Activated CD4-positive, alpha-beta memory T cell treated with anti-CD3 and anti-CD28 coated beads for 36 hours (primary cell): ENCODE measurements around the gene OSMR. TPM values are rescaled to one million over a fixed set of nuclear protein-coding genes. Genes with fewer than 3 reads are reported as not detected.

Source experiments
- CTCF ChIA-PET: fragments of 350-600 bp; sonication (Branson Sonifier 250); formaldehyde crosslinking; loops from one replicate; lab custom pipeline; 2021; ENCODE audit warnings: antibody characterized with exemption, inconsistent platforms; lab: Charles Lee
- POLR2A ChIA-PET: fragments of 350-600 bp; sonication (Branson Sonifier 250); formaldehyde crosslinking; loops from one replicate; lab custom pipeline; 2021; ENCODE audit warnings: antibody characterized with exemption; lab: Charles Lee
- DNase-seq: peaks from one replicate; pipeline ENCODE4 v3.0.0-alpha.2; 2020
- H3K27ac Mint-ChIP-seq: one replicate; pipeline ENCODE4 v1.8.0; 2021; ENCODE audit warnings: mixed read lengths
- H3K27me3 Mint-ChIP-seq: one replicate; pipeline ENCODE4 v1.8.0; 2021; ENCODE audit warnings: mixed read lengths
- H3K36me3 Mint-ChIP-seq: one replicate; pipeline ENCODE4 v1.8.0; 2021; ENCODE audit warnings: mixed read lengths
- H3K4me1 Mint-ChIP-seq: one replicate; pipeline ENCODE4 v1.8.0; 2021; ENCODE audit warnings: low read depth, mixed read lengths
- H3K4me3 Mint-ChIP-seq: one replicate; pipeline ENCODE4 v1.8.0; 2021; ENCODE audit warnings: mild to moderate bottlenecking, mixed read lengths
- H3K9me3 Mint-ChIP-seq: one replicate; pipeline ENCODE4 v1.8.0; 2021; ENCODE audit warnings: mixed read lengths
- intact Hi-C: fragments of 100-400 bp; cut with micrococcal nuclease; formaldehyde crosslinking; loops from one replicate; pipeline ENCODE4 v1.15.1; 2023
- total RNA-seq, 2 experiments: library from RNA; stranded (reverse); gene quantifications; one replicate each; pipeline ENCODE4 v1.2.3, GENCODE V29; 2021

Gene OSMR
- total RNA-seq, 2 experiments from 2014 or later, result 0.10 TPM; not detected in 1

GRCh38 chr5:38879078-38879460 lies 33.3 kb downstream of the OSMR start:
- intact Hi-C loops, result no loop called here
- H3K27ac Mint-ChIP-seq, result no peak overlapping the region
- H3K27me3 Mint-ChIP-seq, result peaks cover 29% of the 10 kb centered on the region

GRCh38 chr5:38883842-38884241 lies 38.0 kb downstream of the OSMR start:
- no peak for DNase-seq
- no peak overlapping the region for H3K27ac Mint-ChIP-seq
- ChIA-PET CTCF (no interaction called here), POLR2A (no interaction called here)
- H3K27me3 Mint-ChIP-seq, result peaks cover 19% of the 10 kb centered on the region
- H3K4me1 Mint-ChIP-seq, result no peaks in the 10 kb centered on the region
- H3K4me3 Mint-ChIP-seq, result no peak overlapping the region
- intact Hi-C loops, result no loop called here
- no peaks in the 10 kb centered on the region for H3K9me3 Mint-ChIP-seq
- no peaks in the 10 kb centered on the region for H3K36me3 Mint-ChIP-seq

More at GRCh38 chr5:38879078-38879460, 33.3 kb downstream of the OSMR start:
- Mint-ChIP-seq H3K9me3 (no peaks in the 10 kb centered on the region), H3K4me1 (no peaks in the 10 kb centered on the region), H3K36me3 (no peaks in the 10 kb centered on the region), H3K4me3 (no peak overlapping the region)
- no peak for DNase-seq
- CTCF ChIA-PET, result no interaction called here
- POLR2A ChIA-PET, result no interaction called here

DNA sequence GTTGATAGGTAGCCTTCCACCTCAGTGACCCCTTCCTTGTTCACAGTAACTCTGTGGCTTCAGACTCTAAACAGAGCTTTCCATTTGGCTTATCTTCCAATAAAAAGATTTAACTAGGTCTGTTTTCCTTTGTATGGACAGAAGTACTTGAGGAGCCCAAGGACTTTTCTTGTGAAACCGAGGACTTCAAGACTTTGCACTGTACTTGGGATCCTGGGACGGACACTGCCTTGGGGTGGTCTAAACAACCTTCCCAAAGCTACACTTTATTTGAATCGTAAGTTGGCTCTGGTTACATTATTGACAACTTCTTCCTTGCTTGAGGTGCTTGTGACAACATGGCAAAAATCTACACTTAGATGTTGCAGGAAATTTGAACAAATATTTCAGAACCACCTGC lies 39.4 kb downstream of the OSMR start:
- ChIA-PET POLR2A (no interaction called here), CTCF (no interaction called here)
- intact Hi-C loops, result no loop called here
- Mint-ChIP-seq H3K4me1 (no peaks in the 10 kb centered on the region), H3K4me3 (no peak overlapping the region), H3K9me3 (no peaks in the 10 kb centered on the region), H3K27me3 (peaks cover 17% of the 10 kb centered on the region), H3K27ac (no peak overlapping the region), H3K36me3 (no peaks in the 10 kb centered on the region)
- DNase-seq, result no peak

DNA sequence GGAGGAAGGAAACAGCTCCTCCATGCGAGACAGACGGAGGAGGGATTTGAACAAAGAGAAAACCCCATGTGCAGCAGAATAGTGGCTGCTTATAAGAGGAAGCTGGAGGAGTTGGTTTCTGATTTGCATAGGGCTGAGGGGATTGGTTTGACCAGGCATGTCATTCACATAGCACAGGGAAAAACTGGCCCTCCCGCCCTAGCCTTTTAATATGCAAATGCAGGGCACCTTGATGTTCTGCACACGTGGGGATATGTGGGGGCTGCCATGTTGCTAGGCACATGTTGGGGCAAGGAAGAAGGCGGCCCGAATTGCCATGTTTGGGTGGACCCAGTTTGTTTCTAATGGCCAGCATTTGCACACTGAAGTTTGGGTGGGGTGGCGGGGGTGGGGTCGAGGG lies 42.2 kb downstream of the OSMR start:
- H3K4me1 Mint-ChIP-seq, result no peaks in the 10 kb centered on the region
- H3K27ac Mint-ChIP-seq, result no peak overlapping the region
- no peaks in the 10 kb centered on the region for H3K36me3 Mint-ChIP-seq
- intact Hi-C loops, result no loop called here
- peaks cover 1% of the 10 kb centered on the region for H3K9me3 Mint-ChIP-seq
- POLR2A ChIA-PET, result no interaction called here
- no peak overlapping the region for H3K4me3 Mint-ChIP-seq
- CTCF ChIA-PET, result no interaction called here
- peaks cover 31% of the 10 kb centered on the region for H3K27me3 Mint-ChIP-seq
- no peak for DNase-seq

DNA sequence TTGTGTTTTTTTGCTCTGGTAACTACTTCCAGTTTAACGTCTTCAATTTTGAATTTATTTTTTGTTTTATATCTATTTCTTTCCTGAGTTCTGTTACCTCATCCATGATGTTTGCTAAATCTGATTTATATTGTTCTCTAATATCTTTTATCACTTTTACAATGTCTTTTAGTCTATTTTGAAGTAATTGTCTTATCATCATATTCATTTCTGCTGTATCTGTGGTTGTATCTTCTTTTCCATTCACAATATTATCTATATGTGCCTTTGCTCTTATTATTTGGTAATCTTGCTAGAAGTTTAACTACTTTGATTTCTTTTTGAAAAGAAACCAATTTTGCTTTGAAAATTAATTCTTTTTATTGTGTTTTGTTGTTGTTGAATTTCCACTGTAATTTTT lies 43.6 kb downstream of the OSMR start:
- Mint-ChIP-seq H3K36me3 (no peaks in the 10 kb centered on the region), H3K27ac (no peak overlapping the region), H3K4me3 (no peak overlapping the region), H3K27me3 (peaks cover 33% of the 10 kb centered on the region), H3K9me3 (peaks cover 11% of the 10 kb centered on the region), H3K4me1 (no peaks in the 10 kb centered on the region)
- POLR2A ChIA-PET, result no interaction called here
- DNase-seq, result no peak
- intact Hi-C loops, result no loop called here
- CTCF ChIA-PET, result no interaction called here

DNA sequence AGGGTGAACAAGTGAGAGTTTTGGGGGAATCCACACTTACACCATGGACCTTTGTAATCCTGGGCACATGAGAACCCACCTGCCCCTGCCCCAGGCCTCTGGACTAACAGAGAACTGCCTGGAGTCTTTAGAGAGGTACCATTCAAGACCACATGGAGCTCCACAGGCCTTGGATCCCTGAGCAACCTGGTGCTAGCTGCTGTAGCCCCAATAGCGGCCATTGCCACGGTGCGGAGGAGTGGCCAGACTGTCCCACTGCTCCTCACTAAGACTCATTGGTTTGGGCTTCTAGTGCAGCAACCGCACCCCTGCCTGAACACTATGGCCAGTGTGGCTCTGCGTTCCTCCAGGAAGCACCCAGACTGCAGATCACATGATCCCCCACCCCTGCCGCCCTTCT lies 45.8 kb downstream of the OSMR start:
- Mint-ChIP-seq H3K27me3 (peaks cover 26% of the 10 kb centered on the region), H3K36me3 (no peaks in the 10 kb centered on the region), H3K27ac (no peak overlapping the region), H3K4me1 (no peaks in the 10 kb centered on the region), H3K9me3 (peaks cover 22% of the 10 kb centered on the region), H3K4me3 (no peak overlapping the region)
- ChIA-PET CTCF (no interaction called here), POLR2A (no interaction called here)
- DNase-seq, result no peak
- intact Hi-C loops, result no loop called here

DNA sequence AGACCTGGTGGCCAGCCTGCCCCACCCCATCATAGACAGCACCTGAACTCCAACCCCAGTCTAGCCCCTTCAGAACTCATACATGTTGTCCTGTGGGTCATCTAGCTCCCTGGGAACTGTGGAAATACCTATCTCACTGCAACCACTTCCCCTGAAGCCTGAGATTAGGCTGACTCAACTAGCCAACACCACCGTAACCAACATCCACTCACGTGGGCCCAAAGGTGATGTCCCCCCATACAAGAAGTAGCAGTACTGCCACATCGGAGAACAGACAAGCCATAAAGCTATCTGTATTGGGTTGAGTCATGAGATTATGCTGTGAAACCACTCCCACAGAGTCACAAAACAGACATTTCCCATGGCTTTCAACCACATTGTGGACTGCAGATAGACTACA lies 46.6 kb downstream of the OSMR start:
- no peaks in the 10 kb centered on the region for H3K4me1 Mint-ChIP-seq
- ChIA-PET POLR2A (no interaction called here), CTCF (no interaction called here)
- H3K27ac Mint-ChIP-seq, result no peak overlapping the region
- no peak overlapping the region for H3K4me3 Mint-ChIP-seq
- DNase-seq, result no peak
- intact Hi-C loops, result no loop called here
- H3K36me3 Mint-ChIP-seq, result no peaks in the 10 kb centered on the region
- peaks cover 28% of the 10 kb centered on the region for H3K27me3 Mint-ChIP-seq
- peaks cover 25% of the 10 kb centered on the region for H3K9me3 Mint-ChIP-seq

DNA sequence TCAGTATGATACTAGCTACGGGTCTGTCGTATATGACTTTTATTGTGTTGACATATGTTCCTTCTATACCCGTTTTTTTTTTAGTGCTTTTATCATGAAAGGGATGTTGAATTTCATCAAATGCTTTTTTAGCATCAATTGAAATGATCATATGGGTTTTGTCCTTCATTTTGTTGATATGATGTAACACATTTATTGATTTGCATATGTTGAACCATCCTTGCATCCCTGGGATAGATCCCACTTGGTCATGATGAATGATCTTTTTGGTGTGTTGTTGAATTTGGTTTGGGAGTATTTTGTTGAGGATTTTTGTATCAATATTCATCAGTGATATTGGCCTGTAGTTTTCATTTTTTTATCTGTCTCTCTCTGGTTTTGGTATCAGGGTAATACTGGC lies 50.9 kb downstream of the OSMR start:
- ChIA-PET POLR2A (no interaction called here), CTCF (no interaction called here)
- Mint-ChIP-seq H3K4me1 (no peaks in the 10 kb centered on the region), H3K4me3 (no peak overlapping the region), H3K9me3 (peaks cover 25% of the 10 kb centered on the region), H3K27ac (no peak overlapping the region), H3K36me3 (no peaks in the 10 kb centered on the region), H3K27me3 (peaks cover 20% of the 10 kb centered on the region)
- intact Hi-C loops, result no loop called here
- no peak for DNase-seq

DNA sequence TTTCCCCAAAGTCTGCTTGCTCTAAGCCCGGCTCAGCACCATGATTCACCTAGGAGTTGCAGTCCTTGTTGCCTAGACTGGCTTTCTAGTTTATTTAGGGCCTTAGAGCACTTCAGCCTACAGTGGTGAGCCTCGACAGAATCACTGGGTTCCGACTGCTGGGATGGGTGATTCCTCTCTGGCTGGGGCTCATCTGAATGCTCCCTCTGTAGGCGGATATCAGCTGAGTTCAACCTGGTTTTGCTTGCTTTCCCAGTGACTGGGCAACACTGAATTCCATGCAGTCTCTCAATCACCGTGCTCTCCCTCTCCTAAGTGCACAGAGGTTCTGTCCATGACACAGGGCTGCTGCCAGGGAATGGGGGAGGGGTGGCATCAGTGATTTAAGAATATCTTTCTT lies 54.1 kb downstream of the OSMR start:
- H3K9me3 Mint-ChIP-seq, result peaks cover 11% of the 10 kb centered on the region
- intact Hi-C loops, result no loop called here
- POLR2A ChIA-PET, result no interaction called here
- DNase-seq, result no peak
- H3K4me1 Mint-ChIP-seq, result no peaks in the 10 kb centered on the region
- no peak overlapping the region for H3K4me3 Mint-ChIP-seq
- no peaks in the 10 kb centered on the region for H3K36me3 Mint-ChIP-seq
- H3K27me3 Mint-ChIP-seq, result peaks cover 14% of the 10 kb centered on the region
- no peak overlapping the region for H3K27ac Mint-ChIP-seq
- CTCF ChIA-PET, result no interaction called here

GRCh38 chr5:38905516-38905915 lies 59.7 kb downstream of the OSMR start:
- intact Hi-C loops, result no loop called here
- peaks cover 8% of the 10 kb centered on the region for H3K9me3 Mint-ChIP-seq

DNA sequence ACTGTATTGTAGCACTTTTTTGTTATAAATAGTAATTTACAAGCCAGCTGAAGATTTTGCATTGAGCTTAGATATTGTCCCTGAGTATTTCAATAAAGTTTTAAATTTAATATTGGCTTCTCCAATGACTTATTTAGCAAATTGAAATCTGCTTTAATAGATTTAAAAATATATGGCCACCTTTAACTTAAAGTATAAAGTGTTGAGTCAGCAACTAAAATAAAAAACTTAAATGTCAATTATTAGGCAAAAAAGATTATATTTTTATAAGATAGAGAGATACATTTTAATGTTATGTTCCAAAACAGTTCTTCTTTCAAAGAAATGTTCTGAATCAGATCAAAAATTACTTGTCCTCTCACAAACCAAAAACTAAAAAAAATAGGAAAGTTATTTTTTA lies 60.7 kb downstream of the OSMR start:
- Mint-ChIP-seq H3K27me3 (peaks cover 20% of the 10 kb centered on the region), H3K4me3 (no peak overlapping the region), H3K4me1 (no peaks in the 10 kb centered on the region), H3K36me3 (peaks cover 2% of the 10 kb centered on the region), H3K27ac (no peak overlapping the region), H3K9me3 (peaks cover 8% of the 10 kb centered on the region)
- CTCF ChIA-PET, result no interaction called here
- POLR2A ChIA-PET, result no interaction called here
- intact Hi-C loops, result no loop called here
- no peak for DNase-seq

More at GRCh38 chr5:38905516-38905915, 59.7 kb downstream of the OSMR start:
- Mint-ChIP-seq H3K4me3 (no peak overlapping the region), H3K27ac (no peak overlapping the region), H3K36me3 (peaks cover 2% of the 10 kb centered on the region), H3K4me1 (no peaks in the 10 kb centered on the region), H3K27me3 (peaks cover 20% of the 10 kb centered on the region)
- no peak for DNase-seq
- ChIA-PET CTCF (interaction anchor here (0.7 kb wide), 1 partner anchor 642 kb away, joined by 3 read pairs; no protein-coding TSS in a partner anchor), POLR2A (no interaction called here)

DNA sequence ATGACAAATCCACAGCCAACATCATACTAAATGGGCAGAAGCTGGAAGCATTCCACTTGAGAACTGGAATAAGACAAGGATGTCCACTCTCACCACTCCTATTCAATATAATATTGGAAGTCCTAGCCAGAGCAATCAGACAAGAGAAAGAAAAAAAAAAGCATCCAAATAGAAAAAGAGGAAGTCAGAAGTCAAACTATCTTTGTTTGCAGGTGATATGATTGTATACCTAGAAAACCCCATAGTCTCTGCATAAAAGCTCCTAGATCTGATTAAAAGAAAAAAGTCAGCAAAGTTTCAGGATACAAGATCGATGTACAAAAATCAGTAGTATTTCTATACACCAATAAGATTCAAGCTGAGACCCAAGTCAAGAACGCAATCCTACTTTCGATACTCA lies 66.1 kb downstream of the OSMR start:
- ChIA-PET POLR2A (no interaction called here), CTCF (interaction anchor here (0.7 to 3.3 kb wide), 2 partner anchors 10 to 914 kb away, joined by 3 to 13 read pairs; no protein-coding TSS in a partner anchor)
- Mint-ChIP-seq H3K27me3 (peaks cover 23% of the 10 kb centered on the region), H3K36me3 (peaks cover 2% of the 10 kb centered on the region), H3K27ac (no peak overlapping the region), H3K4me1 (no peaks in the 10 kb centered on the region), H3K4me3 (no peak overlapping the region), H3K9me3 (peaks cover 8% of the 10 kb centered on the region)
- no peak for DNase-seq
- intact Hi-C loops, result no loop called here

DNA sequence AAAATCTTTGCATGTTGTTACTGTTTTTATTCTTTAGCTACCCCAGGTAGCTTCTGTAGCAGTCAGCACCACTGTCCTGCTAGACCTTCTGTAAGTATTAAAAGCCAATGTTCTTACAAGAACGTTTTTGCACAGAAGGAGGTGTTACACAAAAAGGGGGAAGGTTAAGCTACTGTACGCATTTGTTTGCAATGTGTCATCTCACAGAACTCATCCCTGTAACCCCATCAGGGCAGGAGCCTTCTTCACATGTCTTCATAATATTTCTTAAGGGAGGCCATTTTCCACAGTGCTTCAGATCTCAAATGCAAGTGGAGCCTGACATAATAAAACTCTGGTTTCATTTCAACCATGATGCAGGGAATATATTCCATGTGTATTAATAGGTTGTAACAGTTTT lies 67.9 kb downstream of the OSMR start:
- Mint-ChIP-seq H3K27me3 (peaks cover 18% of the 10 kb centered on the region), H3K27ac (no peak overlapping the region), H3K36me3 (peaks cover 2% of the 10 kb centered on the region), H3K4me1 (no peaks in the 10 kb centered on the region), H3K4me3 (no peak overlapping the region), H3K9me3 (peaks cover 8% of the 10 kb centered on the region)
- DNase-seq, result no peak
- ChIA-PET POLR2A (no interaction called here), CTCF (interaction anchor here (3.3 kb wide), 1 partner anchor 8 kb away, joined by 13 read pairs; no protein-coding TSS in a partner anchor)
- intact Hi-C loops, result no loop called here
